Measurements from ENCODE around the gene ARHGAP8. TPM values are rescaled to one million over a fixed set of nuclear protein-coding genes. Genes with fewer than 3 reads are reported as not detected.

The ARHGAP8 gene
- total and polyA plus RNA-seq, 3 donors from 2014 or later = 9.5 to 15.0 (median 9.7) TPM

DNA sequence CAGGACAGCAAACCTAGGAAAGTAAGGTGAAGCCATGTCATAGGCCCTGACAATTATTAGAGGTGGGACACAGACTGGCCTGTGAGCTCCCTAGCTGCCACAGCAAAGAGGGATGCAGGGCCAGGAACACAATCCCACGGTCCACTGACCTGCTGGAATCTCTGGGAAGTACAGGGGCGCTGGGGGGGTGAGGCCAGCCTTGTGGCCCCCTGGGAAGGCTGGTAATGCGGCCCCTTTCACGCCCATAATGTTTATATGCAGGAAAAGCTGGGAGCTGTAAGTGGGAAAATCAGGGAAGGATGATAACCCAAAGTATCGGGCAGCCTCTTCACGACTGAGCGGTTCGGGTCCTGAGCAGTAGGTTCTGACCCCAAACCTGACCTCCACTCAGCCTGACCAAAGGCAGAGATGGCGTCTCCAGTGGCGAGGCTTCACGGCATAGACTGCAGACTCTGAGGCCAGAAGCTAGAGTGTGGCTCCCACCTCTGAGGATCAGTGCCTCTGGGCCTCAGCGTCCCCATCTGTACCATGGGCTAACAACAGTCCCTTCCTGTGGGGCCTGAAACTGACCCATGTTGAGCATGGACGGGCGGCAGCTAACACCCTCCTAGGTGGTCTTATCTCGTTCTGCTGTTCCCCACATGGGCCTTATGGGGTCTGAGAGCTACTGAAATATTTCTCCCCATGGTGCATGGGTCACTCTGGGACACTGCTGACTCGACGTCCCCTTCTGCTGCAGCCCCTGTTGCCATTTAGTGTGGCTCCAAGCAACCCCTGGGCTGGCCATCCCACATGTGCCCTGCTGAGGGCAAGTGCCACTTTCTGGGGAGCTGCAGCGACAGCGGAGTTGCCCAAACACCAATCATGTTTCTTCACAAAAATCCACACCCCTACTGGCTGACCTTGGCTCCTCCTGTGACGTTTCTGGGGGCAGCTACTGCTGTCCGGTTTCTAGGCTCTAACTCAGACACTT lies 155.7 kb downstream of the ARHGAP8 start:
- H3K36me3 ChIP-seq (ENCODE audit: low read depth, missing control alignments) = no peaks in the 10 kb centered on the region

DNA sequence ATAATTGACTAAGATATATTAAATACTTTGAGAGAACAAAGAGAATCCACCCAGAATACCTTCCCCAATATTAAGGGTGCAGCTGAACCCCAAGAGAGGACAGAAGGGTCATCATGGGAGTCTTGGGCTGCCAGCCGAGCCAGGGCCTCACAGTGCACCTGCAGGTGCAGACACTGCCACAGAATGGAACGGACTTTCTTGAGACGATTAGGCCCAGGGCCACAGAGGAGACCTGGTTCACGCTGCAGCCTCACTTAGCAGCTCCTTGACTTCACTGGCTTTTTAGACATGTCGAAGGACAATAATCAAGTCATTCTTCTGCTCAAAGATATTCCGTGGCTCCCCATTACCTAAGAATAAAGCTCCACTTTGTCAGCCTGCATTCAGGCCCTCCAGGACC lies 156.9 kb downstream of the ARHGAP8 start:
- Histone ChIP-seq H3K4me1 (no peaks in the 10 kb centered on the region), H3K36me3 (ENCODE audit: low read depth, missing control alignments) (no peaks in the 10 kb centered on the region), H3K9me3 (no peaks in the 10 kb centered on the region), H3K27me3 (no peaks in the 10 kb centered on the region), H3K27ac (no peak overlapping the region), H3K4me3 (no peak overlapping the region)
- WGBS, 2 donors = 91 to 92% methylated on average over 6 of the region's 6 CpGs
- no peak for TF ChIP-seq POLR2A (IDR thresholded peaks at IDR 0.05)
- TF ChIP-seq, protein P1, sequence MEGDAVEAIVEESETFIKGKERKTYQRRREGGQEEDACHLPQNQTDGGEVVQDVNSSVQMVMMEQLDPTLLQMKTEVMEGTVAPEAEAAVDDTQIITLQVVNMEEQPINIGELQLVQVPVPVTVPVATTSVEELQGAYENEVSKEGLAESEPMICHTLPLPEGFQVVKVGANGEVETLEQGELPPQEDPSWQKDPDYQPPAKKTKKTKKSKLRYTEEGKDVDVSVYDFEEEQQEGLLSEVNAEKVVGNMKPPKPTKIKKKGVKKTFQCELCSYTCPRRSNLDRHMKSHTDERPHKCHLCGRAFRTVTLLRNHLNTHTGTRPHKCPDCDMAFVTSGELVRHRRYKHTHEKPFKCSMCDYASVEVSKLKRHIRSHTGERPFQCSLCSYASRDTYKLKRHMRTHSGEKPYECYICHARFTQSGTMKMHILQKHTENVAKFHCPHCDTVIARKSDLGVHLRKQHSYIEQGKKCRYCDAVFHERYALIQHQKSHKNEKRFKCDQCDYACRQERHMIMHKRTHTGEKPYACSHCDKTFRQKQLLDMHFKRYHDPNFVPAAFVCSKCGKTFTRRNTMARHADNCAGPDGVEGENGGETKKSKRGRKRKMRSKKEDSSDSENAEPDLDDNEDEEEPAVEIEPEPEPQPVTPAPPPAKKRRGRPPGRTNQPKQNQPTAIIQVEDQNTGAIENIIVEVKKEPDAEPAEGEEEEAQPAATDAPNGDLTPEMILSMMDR (IDR thresholded peaks at IDR 0.05) = no peak
- intact Hi-C loops (cut with DNase I; ENCODE audit: low total_unique reads) = no loop called here
- no peak for DNase-seq

More for the DNA sequence above, 155.7 kb downstream of the ARHGAP8 start:
- intact Hi-C loops (cut with DNase I; ENCODE audit: low total_unique reads) = no loop called here
- Histone ChIP-seq H3K4me1 (no peaks in the 10 kb centered on the region), H3K27me3 (no peaks in the 10 kb centered on the region), H3K9me3 (no peaks in the 10 kb centered on the region), H3K4me3 (no peak overlapping the region), H3K27ac (no peak overlapping the region)
- WGBS, 2 donors = 89 to 93% methylated on average over 19 to 21 of the region's 21 CpGs
- TF ChIP-seq POLR2A (IDR thresholded peaks at IDR 0.05) = no peak
- TF ChIP-seq, protein P1 (IDR thresholded peaks at IDR 0.05) = no peak
- no peak for DNase-seq

Other genes starting within 250 kb of the ARHGAP8 start
- 10 to 100 TPM; 38.4 to 50.4 TPM for gene PRR5, start 50.4 kb upstream of the ARHGAP8 start, total RNA-seq
- gene PRR5, start 50.4 kb upstream of the ARHGAP8 start, polyA plus RNA-seq (ENCODE audit: insufficient read depth, low read depth, low replicate concordance) = 20.2 TPM